GM19240 (cell line): ENCODE measurements around the gene RFC5.
"Not testable (repeated sequence)": the region's sequence is repeated elsewhere in the genome, so short reads cannot be mapped to it uniquely, and the experiment has no call there.

Source experiments
- DNase-seq: peaks from one replicate; pipeline ENCODE4 v3.0.0; 2011; ENCODE audit warnings: low spot score; ENCODE audit not compliant: insufficient read length

The RFC5 gene

GRCh38 chr12:118073768-118074167, 57.3 kb downstream of the RFC5 start:
- DNase-seq, result no peak

DNA sequence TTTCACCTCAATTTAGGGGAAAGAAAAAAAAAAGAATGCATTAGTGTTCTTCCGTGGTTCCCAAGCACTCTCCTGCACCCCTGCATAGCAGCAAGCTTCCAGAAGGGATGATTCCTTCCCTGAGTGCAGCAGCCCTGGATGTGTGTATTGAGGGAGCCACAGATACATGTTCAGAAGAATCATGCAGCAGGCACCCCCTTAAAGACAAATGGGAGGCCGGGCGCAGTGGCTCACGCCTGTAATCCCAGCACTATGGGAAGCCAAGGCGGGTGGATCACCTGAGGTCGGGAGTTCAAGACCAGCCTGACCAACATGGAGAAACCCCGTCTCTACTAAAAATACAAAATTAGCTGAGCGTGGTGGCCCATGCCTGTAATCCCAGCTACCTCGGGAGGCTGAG, 65.0 kb downstream of the RFC5 start:
- DNase-seq, result not testable (repeated sequence)
